K562 treated with DMSO at 1 percent for 48 hours (cell line): ENCODE measurements around the gene GPM6B. TPM values are rescaled to one million over a fixed set of nuclear protein-coding genes. Genes with fewer than 3 reads are reported as not detected.

Experiments
- total RNA-seq: library from RNA; unstranded; fragments of 300-600 nt; gene quantifications from 2 replicates; pipeline ENCODE4 v1.2.3, GENCODE V29; 2022; ENCODE audit warnings: low replicate concordance; ENCODE audit errors: extremely low read depth

The GPM6B gene, protein sequence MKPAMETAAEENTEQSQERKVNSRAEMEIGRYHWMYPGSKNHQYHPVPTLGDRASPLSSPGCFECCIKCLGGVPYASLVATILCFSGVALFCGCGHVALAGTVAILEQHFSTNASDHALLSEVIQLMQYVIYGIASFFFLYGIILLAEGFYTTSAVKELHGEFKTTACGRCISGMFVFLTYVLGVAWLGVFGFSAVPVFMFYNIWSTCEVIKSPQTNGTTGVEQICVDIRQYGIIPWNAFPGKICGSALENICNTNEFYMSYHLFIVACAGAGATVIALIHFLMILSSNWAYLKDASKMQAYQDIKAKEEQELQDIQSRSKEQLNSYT
- total RNA-seq = not detected in 2 replicates

DNA sequence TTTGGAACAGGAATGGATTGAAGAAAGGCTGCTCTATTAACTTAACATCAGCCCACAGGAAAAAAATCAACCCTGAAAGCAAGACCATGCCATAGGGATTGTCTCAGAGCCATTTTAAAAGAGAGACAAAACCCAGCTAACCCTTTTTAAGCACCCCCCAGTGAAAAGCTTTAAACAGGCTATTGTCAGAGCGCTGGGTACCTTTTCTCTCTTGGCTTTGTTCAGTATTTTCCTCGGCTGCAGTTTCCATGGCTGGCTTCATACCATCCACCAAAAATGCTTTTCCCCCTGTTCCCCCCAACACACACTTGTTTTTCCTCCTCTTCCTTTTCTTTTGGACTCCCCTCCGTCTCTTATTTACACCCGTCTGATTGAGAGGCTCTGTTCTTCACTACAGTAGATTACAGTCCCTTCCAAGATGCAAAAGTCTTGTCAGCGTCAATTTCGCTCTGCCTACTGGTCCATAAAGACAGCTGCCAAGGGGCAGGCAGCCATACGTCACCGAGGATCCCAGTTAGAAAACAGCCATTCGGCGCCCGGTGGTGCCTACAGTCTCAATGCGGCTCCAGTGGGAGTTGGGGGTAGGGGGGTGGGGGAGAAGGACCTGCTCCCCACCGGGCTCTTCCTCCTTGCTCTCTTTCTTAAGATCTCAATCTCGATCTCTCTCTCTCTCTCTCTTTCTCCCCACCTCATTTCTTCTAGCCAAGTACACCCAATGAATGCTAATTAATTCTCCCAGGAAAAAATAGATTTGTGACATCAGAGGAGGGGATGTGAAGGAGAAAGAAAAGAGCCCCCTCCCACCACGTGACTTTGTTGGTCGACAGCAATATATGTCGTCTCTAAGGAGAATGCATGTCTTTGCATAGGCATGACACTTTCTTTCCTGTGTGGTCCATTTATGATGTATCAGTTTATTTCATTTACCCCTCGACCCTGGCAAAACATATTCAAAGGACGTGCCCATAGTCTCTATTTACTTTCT lies at the start of gene GPM6B:
Gene GPM6B (minus strand): TSS at position 451 of the 985 bp plus-strand sequence. CDS start 189 bp downstream, at position 262.

DNA sequence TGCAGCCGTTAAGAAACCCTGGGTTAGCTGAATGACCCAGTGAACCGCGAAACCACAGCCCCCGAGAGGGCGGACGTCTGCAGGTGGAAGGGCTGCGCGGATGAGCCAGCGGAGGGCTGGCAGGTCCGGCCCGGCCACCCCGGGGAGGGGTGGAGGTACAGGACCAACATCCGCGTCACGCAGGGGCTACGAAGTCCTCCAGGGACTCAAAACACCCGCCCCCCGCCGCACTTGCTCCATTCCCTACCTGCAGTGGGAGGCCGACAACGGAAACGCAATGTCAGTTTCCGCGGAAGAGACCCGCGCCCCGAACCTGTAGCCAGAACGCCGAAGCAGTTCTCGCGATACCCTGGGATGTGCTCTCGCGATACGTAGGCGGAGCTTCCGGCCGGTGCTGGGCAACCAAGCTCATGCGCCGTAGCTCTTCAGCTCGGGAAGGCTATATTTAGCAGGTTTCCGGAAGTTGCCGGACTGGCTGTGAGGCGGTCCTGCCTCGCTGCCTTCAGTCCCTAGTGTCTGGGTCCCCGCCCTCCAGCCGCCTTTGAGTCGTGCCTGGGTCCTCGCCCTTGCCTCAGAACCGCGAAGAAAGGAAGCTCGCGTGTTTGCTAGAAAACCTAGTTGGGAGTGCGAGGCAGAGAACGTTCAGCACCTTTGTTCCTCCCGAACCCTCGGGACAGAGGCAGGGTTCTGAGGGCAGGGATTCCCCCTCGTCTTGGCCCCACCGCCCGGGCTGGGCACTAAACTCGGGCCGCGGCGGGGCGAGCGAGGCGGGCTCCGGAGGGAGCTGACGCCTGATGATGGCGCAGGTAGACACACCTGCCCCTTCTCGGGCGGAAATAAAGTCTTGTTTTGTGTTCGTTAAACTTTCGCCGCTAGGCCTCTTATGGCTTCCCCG lies 82.4 kb downstream of the GPM6B start, which contains the start of the genes OFD1 and TRAPPC2:
Gene OFD1 (plus strand): TSS at position 471 of the 895 bp plus-strand sequence. CDS start 324 bp downstream, at position 795.
Gene TRAPPC2 (minus strand): TSS at position 343 of the 895 bp plus-strand sequence. CDS start 14,657 bp downstream, outside the sequence.

Other genes starting within 250 kb of the GPM6B start
- gene EGFL6, start 247.5 kb downstream of the GPM6B start, total RNA-seq = not detected in 2 replicates
- not detected in 2 replicates for gene TCEANC, start 164.0 kb downstream of the GPM6B start, total RNA-seq
- gene RAB9A, start 128.0 kb downstream of the GPM6B start, total RNA-seq = not detected in 2 replicates
- not detected in 2 replicates for gene TRAPPC2, start 82.5 kb downstream of the GPM6B start, total RNA-seq
- gene OFD1, start 82.3 kb downstream of the GPM6B start, total RNA-seq = not detected in 2 replicates
- gene GEMIN8, start 212.8 kb upstream of the GPM6B start, total RNA-seq = not detected in 2 replicates